HepG2 (cell line): ENCODE results near the gene SND1. TPM values are rescaled to one million over a fixed set of nuclear protein-coding genes. Genes with fewer than 3 reads are reported as not detected.

Experiments used
- ATAC-seq: fragments of 200-7000 bp; cut with Tn5 transposase; 3 replicates; pipeline ENCODE4 v1.9.1; 2020; ENCODE audit warnings: mild to moderate bottlenecking, moderate library complexity
- BruUV-seq: library from RNA; stranded (reverse); fragments of 400-500 nt; replicated peaks from 2 replicates; lab custom pipeline; 2021; lab: Mats Ljungman, UMichigan
- CTCF ChIA-PET: fragments of 300-600 bp; formaldehyde crosslinking; extraction: SDS; loops from one replicate; lab custom pipeline; 2021; ENCODE audit warnings: low total read pairs, inconsistent platforms, low intra/inter-chr PET ratio; lab: Yijun Ruan, JAX
- POLR2A ChIA-PET: fragments of 350-600 bp; sonication (Branson Sonifier 250); formaldehyde crosslinking; loops from one replicate; lab custom pipeline; 2020; ENCODE audit warnings: antibody characterized with exemption, inconsistent platforms; lab: Yijun Ruan, JAX
- DNase-seq: peaks from one replicate; pipeline ENCODE4 v3.0.0-alpha.2; 2015; ENCODE audit warnings: low spot score
- FAIRE-seq: peaks from 3 replicates; lab custom pipeline; 2011; peaks lifted over from hg19 to GRCh38; lab: Jason Lieb, UNC
- H2AFZ ChIP-seq: one replicate; pipeline ENCODE4 v1.6.1; 2011; ENCODE audit warnings: low read length, inconsistent platforms
- H3K27ac ChIP-seq: fragments of 300-600 bp; 3 replicates; pipeline ENCODE4 v1.8.0; 2011; ENCODE audit warnings: mixed run types, mild to moderate bottlenecking, mixed read lengths, low read length, inconsistent platforms; ENCODE audit not compliant: insufficient read depth; ENCODE audit errors: extremely low read length
- H3K27me3 ChIP-seq, 2 experiments: fragments of 200-600 bp in 1 of 2; 2 replicates in 1 of 2; 3 replicates in 1 of 2; pipeline versions ENCODE4 v1.6.0 to v1.8.0; 2011; ENCODE audit warnings: low read length in 2 of 2, mild to moderate bottlenecking in 2 of 2, moderate library complexity in 2 of 2, inconsistent platforms in 1 of 2; ENCODE audit not compliant: insufficient read depth in 2 of 2, control insufficient read depth in 1 of 2
- H3K36me3 ChIP-seq, 2 experiments: fragments of 200-600 bp in 1 of 2; replicated peaks in 1 of 2; 2 replicates in 1 of 2; 3 replicates in 1 of 2; pipeline versions ENCODE4 v1.5.1 to v1.8.0; 2011; ENCODE audit warnings: low read length in 2 of 2, inconsistent platforms in 1 of 2; ENCODE audit not compliant: insufficient read depth in 2 of 2, control insufficient read depth in 1 of 2
- H3K4me1 ChIP-seq: 2 replicates; pipeline ENCODE4 v1.5.1; 2012; ENCODE audit warnings: low read length, inconsistent platforms; ENCODE audit not compliant: insufficient read depth
- H3K4me2 ChIP-seq: 2 replicates; pipeline ENCODE4 v1.6.0; 2011; ENCODE audit warnings: low read depth, low read length, inconsistent platforms
- H3K4me3 ChIP-seq, 3 experiments: fragments of 200-600 bp in 1 of 3; sonication (generic), shearing (Covaris generic) in 1 of 3; replicated peaks in 1 of 3; 2 replicates each; pipeline ENCODE4 v1.5.1; 2011 to 2016; ENCODE audit warnings: low read length in 3 of 3, inconsistent platforms in 2 of 3, low read depth in 2 of 3, mild to moderate bottlenecking in 2 of 3, control low read depth in 1 of 3, mixed read lengths in 1 of 3; ENCODE audit not compliant: insufficient read depth in 1 of 3
- H3K79me2 ChIP-seq: one replicate; pipeline ENCODE4 v1.6.1; 2011; ENCODE audit warnings: low read length, inconsistent platforms; ENCODE audit not compliant: insufficient read depth
- H3K9ac ChIP-seq: 2 replicates; pipeline ENCODE4 v1.6.0; 2011; ENCODE audit warnings: mild to moderate bottlenecking, low read depth, low read length, inconsistent platforms; ENCODE audit not compliant: insufficient read depth
- H3K9me3 ChIP-seq: 2 replicates; pipeline ENCODE4 v1.5.1; 2012; ENCODE audit warnings: mild to moderate bottlenecking, low read length
- H4K20me1 ChIP-seq: 2 replicates; pipeline ENCODE4 v1.6.0; 2011; ENCODE audit warnings: inconsistent platforms, mild to moderate bottlenecking, low read length, moderate library complexity; ENCODE audit not compliant: insufficient read depth
- AFF4 ChIP-seq: sonication (generic); formaldehyde crosslinking; IDR thresholded peaks from 2 replicates; pipeline ENCODE4 v1.4.0; 2020; ENCODE audit warnings: missing genetic modification reagents
- FOXA1 ChIP-seq, 2 experiments: fragments of 450-650 bp in 1 of 2; sonication (generic) in 1 of 2; formaldehyde crosslinking in 1 of 2; IDR thresholded peaks; 2 replicates each; pipeline versions ENCODE4 v1.4.0 to v1.6.1; 2016 to 2020; ENCODE audit warnings: missing genetic modification reagents in 1 of 2
- KDM1A ChIP-seq: IDR thresholded peaks from 2 replicates; pipeline ENCODE4 v1.6.1; 2016; ENCODE audit warnings: missing compliant biosample characterization
- MTF2 ChIP-seq: sonication (generic); formaldehyde crosslinking; IDR thresholded peaks from 2 replicates; pipeline ENCODE4 v1.5.0; 2020; ENCODE audit warnings: missing genetic modification reagents, borderline replicate concordance
- RELA ChIP-seq: sonication (generic); formaldehyde crosslinking; IDR thresholded peaks from 2 replicates; pipeline ENCODE4 v1.4.0; 2020; ENCODE audit warnings: missing genetic modification reagents
- THRA ChIP-seq: sonication (generic); formaldehyde crosslinking; IDR thresholded peaks from 2 replicates; pipeline ENCODE4 v1.4.0; 2020; ENCODE audit warnings: missing genetic modification reagents, borderline replicate concordance
- ZNF614 ChIP-seq: IDR thresholded peaks from 2 replicates; pipeline ENCODE4 v1.6.1; 2018; ENCODE audit warnings: missing biosample characterization, missing genetic modification reagents, inconsistent platforms, borderline replicate concordance
- ZNF737 ChIP-seq: sonication (generic); formaldehyde crosslinking; IDR thresholded peaks from 2 replicates; pipeline ENCODE4 v1.5.0; 2020; ENCODE audit warnings: missing genetic modification reagents, mild to moderate bottlenecking, borderline replicate concordance
- WGBS: methylation state at CpG from one replicate; pipeline ENCODE4 v1.1.6; 2017; ENCODE audit warnings: low lambda C conversion rate; 5-methylcytosine and 5-hydroxymethylcytosine counted together
- in situ Hi-C: cut with HindIII; loops from 2 replicates; pipeline ENCODE4 v1.10.0; 2017; ENCODE audit warnings: low pct_unique_long_range_greater_than_20kb; ENCODE audit not compliant: extremely low pct_ligation_motif_present
- intact Hi-C: fragments of 100-400 bp; cut with micrococcal nuclease; formaldehyde crosslinking; loops from one replicate; pipeline ENCODE4 v1.10.0; 2022; ENCODE audit not compliant: unreplicated experiment
- polyA plus RNA-seq, 8 experiments: library from polyadenylated mRNA; depleted of rRNA in 3 of 8; stranded (reverse) in 7 of 8; unstranded in 1 of 8; fragments of >200 nt; fragmentation: Illumina TruSeq in 4 of 8; extraction: Trizol in 4 of 8; gene quantifications; 2 replicates each; pipeline versions ENCODE4 v1.2.1 to v1.2.3, GENCODE V29; 2011 to 2016; ENCODE audit warnings: low read depth in 4 of 8, missing spikeins in 1 of 8, mixed read lengths in 1 of 8; ENCODE audit not compliant: insufficient read depth in 1 of 8
- total RNA-seq, 5 experiments: library from RNA; depleted of rRNA; stranded (reverse); fragments of >200 nt; fragmentation: Illumina TruSeq; extraction: Trizol; gene quantifications; 2 replicates each; pipeline ENCODE4 v1.2.3, GENCODE V29; 2016; ENCODE audit warnings: low read depth in 1 of 5
- TF ChIP-seq, protein P1 (sequence below): sonication (generic); formaldehyde crosslinking; IDR thresholded peaks from 2 replicates; pipeline ENCODE4 v1.5.1; 2020; ENCODE audit warnings: mild to moderate bottlenecking, missing genetic modification reagents, borderline replicate concordance

Gene SND1
- total and polyA plus RNA-seq, 2 of the 13 experiments (the other 11 are each of a cell fraction or from before 2014, with no cell fraction given), result 110 to 182 TPM

DNA sequence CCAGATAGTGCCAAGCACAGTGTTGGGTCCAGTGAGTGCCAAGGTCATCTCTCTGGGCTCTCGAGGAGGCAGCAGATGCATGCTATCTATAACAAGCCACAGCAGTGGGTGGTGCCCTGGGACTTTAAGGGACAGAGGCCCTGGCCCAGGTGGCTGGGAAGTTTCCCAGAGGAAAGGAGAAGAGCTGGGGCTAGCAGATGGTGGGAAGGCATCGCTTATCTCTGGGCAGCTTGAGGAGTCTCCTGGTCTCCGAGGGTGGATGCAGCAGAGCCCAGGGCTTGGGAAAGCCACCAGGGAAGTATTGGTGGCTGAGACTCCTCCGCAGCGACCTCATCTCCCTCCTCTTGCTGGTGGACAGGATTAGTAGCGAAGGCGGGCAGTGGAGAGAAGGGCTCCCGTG lies 442.7 kb downstream of the SND1 start:
- H3K4me3 ChIP-seq, result no peak overlapping the region
- 92% methylated on average over 7 of the region's 8 CpGs for WGBS
- TF ChIP-seq MTF2 (no peak), RELA (CRISPR knock-in tag) (no peak), THRA (CRISPR knock-in tag) (no peak), AFF4 (CRISPR knock-in tag) (no peak), ZNF737 (CRISPR knock-in tag) (no peak), KDM1A (CRISPR knock-in tag) (no peak), FOXA1 (IDR thresholded peaks at IDR 0.05) (no peak), FOXA1 (CRISPR knock-in tag; IDR thresholded peaks at IDR 0.05) (no peak), ZNF614 (no peak)
- TF ChIP-seq, protein P1, sequence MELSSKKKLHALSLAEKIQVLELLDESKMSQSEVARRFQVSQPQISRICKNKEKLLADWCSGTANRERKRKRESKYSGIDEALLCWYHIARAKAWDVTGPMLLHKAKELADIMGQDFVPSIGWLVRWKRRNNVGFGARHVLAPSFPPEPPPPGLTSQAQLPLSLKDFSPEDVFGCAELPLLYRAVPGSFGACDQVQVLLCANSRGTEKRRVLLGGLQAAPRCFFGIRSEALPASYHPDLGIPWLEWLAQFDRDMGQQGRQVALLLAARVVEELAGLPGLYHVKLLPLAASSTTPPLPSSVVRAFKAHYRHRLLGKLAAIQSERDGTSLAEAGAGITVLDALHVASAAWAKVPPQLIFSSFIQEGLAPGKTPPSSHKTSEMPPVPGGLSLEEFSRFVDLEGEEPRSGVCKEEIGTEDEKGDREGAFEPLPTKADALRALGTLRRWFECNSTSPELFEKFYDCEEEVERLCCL (CRISPR knock-in tag), result no peak
- TF ChIP-seq, all 625 proteins: peak for 0
- no peak overlapping the region for H3K4me2 ChIP-seq
- intact Hi-C loops (no loop called here), in situ Hi-C loops (no loop called here)
- no peak overlapping the region for H2AFZ ChIP-seq
- no peak overlapping the region for H3K9ac ChIP-seq
- ChIA-PET POLR2A (no interaction called here), CTCF (no interaction called here)
- H3K36me3 ChIP-seq, result peaks cover 17 to 47% of the 10 kb centered on the region in 2 experiments
- ATAC-seq (no peak), DNase-seq (no peak), FAIRE-seq (no peak)
- no peaks in the 10 kb centered on the region for H4K20me1 ChIP-seq
- H3K27me3 ChIP-seq, result no peaks in the 10 kb centered on the region
- BruUV-seq, result no TSS peak
- no peak overlapping the region for H3K27ac ChIP-seq
- H3K79me2 ChIP-seq, result no peaks in the 10 kb centered on the region
- H3K4me1 ChIP-seq, result no peaks in the 10 kb centered on the region; the same call in 1 of the 2 replicates
- no peaks in the 10 kb centered on the region for H3K9me3 ChIP-seq
